Measurements from ENCODE around the gene PRKCA. TPM values are rescaled to one million over a fixed set of nuclear protein-coding genes. Genes with fewer than 3 reads are reported as not detected.

PRKCA gene
- total and polyA plus RNA-seq, 2 experiments from 2014 or later: 6.4 to 35.4 TPM

DNA sequence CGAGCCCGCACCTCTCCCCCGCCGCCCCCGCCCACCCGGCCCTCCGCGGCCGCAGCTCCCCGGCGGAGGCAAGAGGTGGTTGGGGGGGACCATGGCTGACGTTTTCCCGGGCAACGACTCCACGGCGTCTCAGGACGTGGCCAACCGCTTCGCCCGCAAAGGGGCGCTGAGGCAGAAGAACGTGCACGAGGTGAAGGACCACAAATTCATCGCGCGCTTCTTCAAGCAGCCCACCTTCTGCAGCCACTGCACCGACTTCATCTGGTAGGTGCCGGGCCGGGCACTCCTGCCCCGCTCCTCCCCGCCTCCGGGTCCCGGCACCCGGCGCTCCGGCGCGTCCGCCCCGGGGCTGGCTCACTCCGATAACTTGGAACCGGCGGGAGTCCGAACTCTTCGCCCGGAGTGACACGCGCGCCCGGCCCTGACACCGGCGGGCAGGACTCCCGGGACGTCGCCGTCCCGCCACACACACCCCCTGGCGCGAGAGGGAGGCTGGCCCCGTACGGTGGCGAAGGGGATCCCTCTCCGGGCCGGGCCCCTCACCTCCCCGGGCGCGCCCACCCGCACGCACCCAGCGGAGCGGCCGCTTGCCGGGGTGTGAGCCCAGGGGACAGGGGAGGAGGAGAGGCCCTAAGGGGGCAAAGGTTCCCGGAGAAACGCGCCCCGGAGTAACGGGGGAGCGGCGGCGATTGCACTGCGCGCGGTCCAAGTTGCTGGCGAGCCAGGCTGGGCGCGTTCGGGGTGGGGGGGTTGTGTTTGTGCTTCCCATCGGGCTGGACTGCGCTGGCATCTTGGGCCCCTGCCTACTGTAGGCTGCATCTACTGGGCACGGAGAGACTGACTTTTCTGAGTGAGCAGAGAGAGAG, 581 bp downstream of the PRKCA start (continued):
- TF ChIP-seq, protein P1, sequence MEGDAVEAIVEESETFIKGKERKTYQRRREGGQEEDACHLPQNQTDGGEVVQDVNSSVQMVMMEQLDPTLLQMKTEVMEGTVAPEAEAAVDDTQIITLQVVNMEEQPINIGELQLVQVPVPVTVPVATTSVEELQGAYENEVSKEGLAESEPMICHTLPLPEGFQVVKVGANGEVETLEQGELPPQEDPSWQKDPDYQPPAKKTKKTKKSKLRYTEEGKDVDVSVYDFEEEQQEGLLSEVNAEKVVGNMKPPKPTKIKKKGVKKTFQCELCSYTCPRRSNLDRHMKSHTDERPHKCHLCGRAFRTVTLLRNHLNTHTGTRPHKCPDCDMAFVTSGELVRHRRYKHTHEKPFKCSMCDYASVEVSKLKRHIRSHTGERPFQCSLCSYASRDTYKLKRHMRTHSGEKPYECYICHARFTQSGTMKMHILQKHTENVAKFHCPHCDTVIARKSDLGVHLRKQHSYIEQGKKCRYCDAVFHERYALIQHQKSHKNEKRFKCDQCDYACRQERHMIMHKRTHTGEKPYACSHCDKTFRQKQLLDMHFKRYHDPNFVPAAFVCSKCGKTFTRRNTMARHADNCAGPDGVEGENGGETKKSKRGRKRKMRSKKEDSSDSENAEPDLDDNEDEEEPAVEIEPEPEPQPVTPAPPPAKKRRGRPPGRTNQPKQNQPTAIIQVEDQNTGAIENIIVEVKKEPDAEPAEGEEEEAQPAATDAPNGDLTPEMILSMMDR (conservative IDR thresholded peaks at IDR 0.05; ENCODE audit: low read depth in 2 of 2): no peak; a peak in 1 of 4 replicates
- no peak for TF ChIP-seq JUNB (IDR thresholded peaks at IDR 0.05; ENCODE audit: unreplicated experiment)
- no peak for TF ChIP-seq EZH2 (IDR thresholded peaks at IDR 0.05; ENCODE audit: low read depth, unreplicated experiment)
- no peak for TF ChIP-seq NANOG (IDR thresholded peaks at IDR 0.05; ENCODE audit: borderline replicate concordance)

DNA sequence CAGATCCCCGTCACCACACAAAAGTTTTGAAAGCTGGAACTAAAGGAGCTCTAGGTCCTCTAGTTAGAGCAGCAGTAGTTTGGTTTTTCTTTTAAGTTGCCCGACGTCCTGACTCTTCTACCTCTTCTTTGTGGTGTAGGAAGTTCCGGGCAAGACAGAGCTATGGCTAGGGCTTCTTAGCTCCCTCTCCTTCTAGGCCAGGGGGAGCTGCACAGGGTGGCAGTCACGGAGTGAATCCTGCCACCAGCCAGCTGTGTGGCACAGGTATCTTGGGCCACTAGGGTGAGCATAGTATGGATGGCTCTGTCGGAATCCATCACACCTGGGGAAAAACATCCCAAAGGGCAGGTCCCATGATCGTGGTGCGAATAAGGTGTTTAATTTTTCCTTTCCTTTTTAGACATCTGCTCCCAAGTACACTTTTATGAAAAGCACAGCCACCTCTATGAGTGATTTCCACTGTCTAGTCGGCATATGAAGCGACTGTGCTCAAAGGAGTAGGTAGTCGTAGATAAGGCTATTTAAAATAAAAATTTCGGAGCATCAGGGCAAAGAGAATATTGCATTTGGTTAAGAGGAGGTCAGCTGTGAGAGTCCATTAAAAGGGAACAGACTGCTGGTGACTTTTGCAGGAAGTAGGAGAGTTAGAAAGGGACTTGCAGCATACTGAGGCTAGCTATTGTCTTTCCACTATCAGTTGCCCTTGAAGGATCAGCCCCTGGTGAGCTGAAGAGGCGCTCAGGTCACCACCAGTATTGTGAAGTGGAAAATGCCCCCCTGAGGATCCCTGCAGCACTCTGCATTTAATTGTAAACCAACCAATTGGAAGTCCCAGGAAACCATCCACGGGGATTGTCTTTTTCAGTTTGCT, 2.1 kb downstream of the PRKCA start:
- TF ChIP-seq, protein P2, sequence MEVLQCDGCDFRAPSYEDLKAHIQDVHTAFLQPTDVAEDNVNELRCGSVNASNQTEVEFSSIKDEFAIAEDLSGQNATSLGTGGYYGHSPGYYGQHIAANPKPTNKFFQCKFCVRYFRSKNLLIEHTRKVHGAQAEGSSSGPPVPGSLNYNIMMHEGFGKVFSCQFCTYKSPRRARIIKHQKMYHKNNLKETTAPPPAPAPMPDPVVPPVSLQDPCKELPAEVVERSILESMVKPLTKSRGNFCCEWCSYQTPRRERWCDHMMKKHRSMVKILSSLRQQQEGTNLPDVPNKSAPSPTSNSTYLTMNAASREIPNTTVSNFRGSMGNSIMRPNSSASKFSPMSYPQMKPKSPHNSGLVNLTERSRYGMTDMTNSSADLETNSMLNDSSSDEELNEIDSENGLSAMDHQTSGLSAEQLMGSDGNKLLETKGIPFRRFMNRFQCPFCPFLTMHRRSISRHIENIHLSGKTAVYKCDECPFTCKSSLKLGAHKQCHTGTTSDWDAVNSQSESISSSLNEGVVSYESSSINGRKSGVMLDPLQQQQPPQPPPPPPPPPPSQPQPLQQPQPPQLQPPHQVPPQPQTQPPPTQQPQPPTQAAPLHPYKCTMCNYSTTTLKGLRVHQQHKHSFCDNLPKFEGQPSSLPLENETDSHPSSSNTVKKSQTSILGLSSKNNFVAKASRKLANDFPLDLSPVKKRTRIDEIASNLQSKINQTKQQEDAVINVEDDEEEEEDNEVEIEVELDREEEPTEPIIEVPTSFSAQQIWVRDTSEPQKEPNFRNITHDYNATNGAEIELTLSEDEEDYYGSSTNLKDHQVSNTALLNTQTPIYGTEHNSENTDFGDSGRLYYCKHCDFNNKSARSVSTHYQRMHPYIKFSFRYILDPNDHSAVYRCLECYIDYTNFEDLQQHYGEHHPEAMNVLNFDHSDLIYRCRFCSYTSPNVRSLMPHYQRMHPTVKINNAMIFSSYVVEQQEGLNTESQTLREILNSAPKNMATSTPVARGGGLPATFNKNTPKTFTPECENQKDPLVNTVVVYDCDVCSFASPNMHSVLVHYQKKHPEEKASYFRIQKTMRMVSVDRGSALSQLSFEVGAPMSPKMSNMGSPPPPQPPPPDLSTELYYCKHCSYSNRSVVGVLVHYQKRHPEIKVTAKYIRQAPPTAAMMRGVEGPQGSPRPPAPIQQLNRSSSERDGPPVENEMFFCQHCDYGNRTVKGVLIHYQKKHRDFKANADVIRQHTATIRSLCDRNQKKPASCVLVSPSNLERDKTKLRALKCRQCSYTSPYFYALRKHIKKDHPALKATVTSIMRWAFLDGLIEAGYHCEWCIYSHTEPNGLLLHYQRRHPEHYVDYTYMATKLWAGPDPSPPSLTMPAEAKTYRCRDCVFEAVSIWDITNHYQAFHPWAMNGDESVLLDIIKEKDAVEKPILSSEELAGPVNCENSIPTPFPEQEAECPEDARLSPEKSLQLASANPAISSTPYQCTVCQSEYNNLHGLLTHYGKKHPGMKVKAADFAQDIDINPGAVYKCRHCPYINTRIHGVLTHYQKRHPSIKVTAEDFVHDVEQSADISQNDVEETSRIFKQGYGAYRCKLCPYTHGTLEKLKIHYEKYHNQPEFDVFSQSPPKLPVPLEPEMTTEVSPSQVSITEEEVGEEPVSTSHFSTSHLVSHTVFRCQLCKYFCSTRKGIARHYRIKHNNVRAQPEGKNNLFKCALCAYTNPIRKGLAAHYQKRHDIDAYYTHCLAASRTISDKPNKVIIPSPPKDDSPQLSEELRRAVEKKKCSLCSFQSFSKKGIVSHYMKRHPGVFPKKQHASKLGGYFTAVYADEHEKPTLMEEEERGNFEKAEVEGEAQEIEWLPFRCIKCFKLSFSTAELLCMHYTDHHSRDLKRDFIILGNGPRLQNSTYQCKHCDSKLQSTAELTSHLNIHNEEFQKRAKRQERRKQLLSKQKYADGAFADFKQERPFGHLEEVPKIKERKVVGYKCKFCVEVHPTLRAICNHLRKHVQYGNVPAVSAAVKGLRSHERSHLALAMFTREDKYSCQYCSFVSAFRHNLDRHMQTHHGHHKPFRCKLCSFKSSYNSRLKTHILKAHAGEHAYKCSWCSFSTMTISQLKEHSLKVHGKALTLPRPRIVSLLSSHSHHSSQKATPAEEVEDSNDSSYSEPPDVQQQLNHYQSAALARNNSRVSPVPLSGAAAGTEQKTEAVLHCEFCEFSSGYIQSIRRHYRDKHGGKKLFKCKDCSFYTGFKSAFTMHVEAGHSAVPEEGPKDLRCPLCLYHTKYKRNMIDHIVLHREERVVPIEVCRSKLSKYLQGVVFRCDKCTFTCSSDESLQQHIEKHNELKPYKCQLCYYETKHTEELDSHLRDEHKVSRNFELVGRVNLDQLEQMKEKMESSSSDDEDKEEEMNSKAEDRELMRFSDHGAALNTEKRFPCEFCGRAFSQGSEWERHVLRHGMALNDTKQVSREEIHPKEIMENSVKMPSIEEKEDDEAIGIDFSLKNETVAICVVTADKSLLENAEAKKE (CRISPR knock-in tag; IDR thresholded peaks at IDR 0.05): peak; percentile 68; the same call in 1 of the 2 replicates
- TF ChIP-seq JUNB (IDR thresholded peaks at IDR 0.05; ENCODE audit: unreplicated experiment) (no peak), CREB1 (CRISPR knock-in tag; IDR thresholded peaks at IDR 0.05; ENCODE audit: low read depth) (no peak), EZH2phosphoT487 (IDR thresholded peaks at IDR 0.05; ENCODE audit: unreplicated experiment) (no peak)
- Histone ChIP-seq H3K4me2 (peak overlapping the region; percentile 77), H3F3A (replicated peaks; ENCODE audit: low read depth) (peaks cover 6% of the 10 kb centered on the region; the same call in 1 of the 2 replicates), H3K27ac (ENCODE audit: low read depth) (0 out of 2 replicates have a peak overlapping the region, but pooled peaks have one; percentile 14), H3K27me3 (ENCODE audit: insufficient read depth) (peaks cover 36% of the 10 kb centered on the region), H2AFZ (no peak overlapping the region), H4K20me1 (replicated peaks; ENCODE audit: insufficient read depth) (peaks cover 3% of the 10 kb centered on the region; the same call in 1 of the 2 replicates), H3K79me2 (replicated peaks; ENCODE audit: insufficient read depth) (no peaks in the 10 kb centered on the region), H3K4me3 (peak overlapping the region; percentile 73), H3K9me2 (ENCODE audit: insufficient read depth) (no peaks in the 10 kb centered on the region), H3K4me1 (ENCODE audit: insufficient read depth) (peaks cover 25% of the 10 kb centered on the region), H3K36me3 (ENCODE audit: insufficient read depth) (no peaks in the 10 kb centered on the region)
- Mint-ChIP-seq H3K27ac (peak overlapping the region; percentile 60), H3K9me3 (peaks cover 2% of the 10 kb centered on the region; the same call in 1 of the 3 replicates), H3K4me1 (peaks cover 45% of the 10 kb centered on the region), H3K27me3 (ENCODE audit: insufficient read depth, low read depth, poor library complexity) (peaks cover 20% of the 10 kb centered on the region), H3K36me3 (ENCODE audit: low read depth) (peaks cover 8% of the 10 kb centered on the region; the same call in 2 of the 3 replicates), H3K4me3 (peak overlapping the region; percentile 97)
- ATAC-seq: peak; percentile 81
- peak; percentile 80 for DNase-seq (ENCODE audit: low spot score)
